ENCODE measurements around the gene LAPTM4A.
"Not testable (repeated sequence)": the region's sequence is repeated elsewhere in the genome, so short reads cannot be mapped to it uniquely, and the experiment has no call there.

LAPTM4A gene

DNA sequence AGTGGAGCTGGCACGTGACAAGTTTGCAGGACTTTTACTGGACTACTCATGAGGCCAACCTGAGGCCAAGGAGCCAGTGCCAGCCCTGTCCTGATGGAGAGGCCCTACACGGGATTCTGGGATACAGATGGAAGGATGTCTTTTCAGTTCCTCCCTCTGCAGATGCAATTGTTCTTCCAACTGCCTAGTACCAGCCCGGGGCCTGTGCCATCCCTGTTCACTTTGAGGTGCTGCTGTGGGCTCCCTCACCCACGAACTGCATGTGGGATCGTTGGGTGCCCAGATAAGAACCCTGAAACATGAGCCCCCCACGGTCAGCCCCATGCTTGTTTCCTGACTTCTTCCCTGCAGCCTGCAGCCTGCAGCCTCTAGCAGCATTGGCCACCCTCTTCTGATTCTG lies 25.3 kb upstream of the LAPTM4A start:
- no peak for DNase-seq (ENCODE audit: low read depth in 2 of 2)

DNA sequence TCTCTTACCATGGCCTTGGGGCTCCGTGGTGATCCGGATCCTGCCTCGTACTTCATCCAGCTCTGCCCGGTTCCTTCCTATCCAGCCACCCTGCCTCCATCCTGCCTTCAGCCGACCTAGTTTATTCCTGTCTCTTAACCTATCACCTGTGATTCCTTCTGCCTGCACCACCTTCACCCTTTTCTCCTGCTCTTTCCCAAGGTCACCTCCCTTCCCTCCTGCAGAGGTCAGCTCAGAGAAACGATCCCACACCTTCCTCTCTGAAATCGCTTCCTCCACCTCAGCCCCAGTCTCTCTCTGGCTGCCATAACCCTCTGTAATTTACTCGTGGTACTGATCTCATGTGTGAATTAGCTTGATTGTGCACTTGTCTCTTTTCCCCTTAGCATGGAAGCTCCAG lies 23.5 kb upstream of the LAPTM4A start:
- no peak for DNase-seq (ENCODE audit: low read depth in 2 of 2)

- not testable (repeated sequence) for DNase-seq (ENCODE audit: low read depth in 2 of 2)
These were observed 22.7 kb upstream of the LAPTM4A start for GRCh38 chr2:20074046-20074648.

GRCh38 chr2:20073460-20073859 lies 22.0 kb upstream of the LAPTM4A start:
- no peak for DNase-seq (ENCODE audit: low read depth in 2 of 2)

DNA sequence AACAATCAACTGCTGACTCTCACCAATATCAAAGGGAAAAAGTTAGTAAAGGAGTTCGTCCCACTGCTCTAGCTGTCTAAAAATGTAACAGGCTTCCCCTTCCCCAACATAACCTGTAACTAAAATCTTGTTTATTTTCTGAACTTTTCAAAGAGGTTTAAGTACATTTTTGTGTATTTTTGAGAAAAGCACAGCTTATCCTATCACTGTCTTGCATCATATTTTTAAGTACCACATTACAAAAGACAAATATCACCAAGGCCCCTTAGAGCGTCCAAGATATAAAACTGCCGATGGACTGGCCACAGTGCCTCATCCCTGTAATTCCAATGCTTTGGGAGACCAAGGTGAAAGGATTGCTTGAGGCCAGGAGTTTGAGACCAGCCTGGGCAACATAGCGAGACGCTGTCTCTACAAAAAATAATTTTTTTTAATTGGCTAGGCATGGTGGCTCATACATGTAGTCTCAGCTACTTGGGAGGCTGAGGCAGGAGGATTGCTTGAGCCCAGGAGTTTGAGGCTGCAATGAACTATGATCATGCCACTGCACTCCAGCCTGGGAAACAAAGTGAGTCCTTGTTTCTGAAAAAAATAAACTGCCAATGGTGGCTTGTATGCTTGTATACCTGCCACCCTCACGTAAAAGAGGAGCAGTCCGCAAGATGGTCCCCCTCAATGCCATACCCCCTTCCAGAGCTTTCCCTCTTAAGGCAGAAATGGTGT lies 21.2 kb upstream of the LAPTM4A start:
- no peak for DNase-seq (ENCODE audit: low read depth in 2 of 2)

- no peak for DNase-seq (ENCODE audit: low read depth in 2 of 2)
These were observed 20.3 kb upstream of the LAPTM4A start for GRCh38 chr2:20071397-20072383.

GRCh38 chr2:20069756-20070155 lies 18.3 kb upstream of the LAPTM4A start:
- DNase-seq (ENCODE audit: low read depth in 2 of 2): no peak

DNA sequence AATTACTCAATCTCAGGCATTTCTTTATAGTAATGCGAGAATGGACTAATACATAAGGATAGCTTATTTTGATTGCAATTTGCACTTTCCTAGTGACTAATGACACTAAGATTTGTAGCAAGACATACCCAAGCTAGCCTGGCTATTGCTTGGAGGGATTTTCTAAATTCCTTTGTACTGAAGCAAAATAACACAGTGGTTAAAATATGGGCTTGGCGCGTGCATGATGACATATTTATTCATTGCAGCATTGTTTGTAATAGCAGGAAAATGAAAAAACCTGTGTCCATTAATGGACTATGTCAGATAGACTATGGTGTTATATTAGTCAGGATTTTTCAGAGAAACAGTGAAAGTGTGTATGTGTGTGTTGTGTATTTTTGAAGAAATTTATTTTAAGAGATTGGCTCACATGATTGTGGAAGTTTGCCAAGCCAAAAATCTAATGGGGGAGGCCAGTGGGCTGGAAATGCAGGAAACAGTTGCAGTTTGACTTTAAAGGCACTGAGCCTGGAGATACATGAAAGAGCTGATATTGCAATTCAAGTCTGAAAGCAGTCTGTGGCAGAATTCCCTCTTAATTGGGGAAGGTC lies 16.7 kb upstream of the LAPTM4A start:
- no peak for DNase-seq (ENCODE audit: low read depth in 2 of 2)

GRCh38 chr2:20065885-20066602 lies 14.6 kb upstream of the LAPTM4A start:
- no peak for DNase-seq (ENCODE audit: low read depth in 2 of 2)

DNA sequence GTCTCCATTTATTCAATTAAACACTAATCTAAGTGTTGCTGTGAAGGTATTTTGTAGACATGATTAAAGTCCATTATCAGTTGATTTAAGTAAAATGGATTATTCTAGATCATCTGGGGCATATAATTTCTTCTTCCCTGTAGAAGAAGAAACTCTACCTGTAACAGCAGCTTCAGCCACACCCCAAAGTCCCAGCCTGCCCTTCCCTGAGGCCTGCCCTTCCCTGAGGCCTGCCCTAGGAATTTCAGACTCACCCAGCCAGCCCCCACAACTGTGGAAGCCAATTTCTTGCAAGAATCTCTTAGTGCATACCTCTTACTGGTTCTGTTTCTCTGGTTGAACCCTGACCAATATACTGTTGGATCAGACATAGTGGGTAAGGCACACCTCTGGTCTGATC lies 13.4 kb upstream of the LAPTM4A start:
- DNase-seq (ENCODE audit: low read depth in 2 of 2): no peak

DNA sequence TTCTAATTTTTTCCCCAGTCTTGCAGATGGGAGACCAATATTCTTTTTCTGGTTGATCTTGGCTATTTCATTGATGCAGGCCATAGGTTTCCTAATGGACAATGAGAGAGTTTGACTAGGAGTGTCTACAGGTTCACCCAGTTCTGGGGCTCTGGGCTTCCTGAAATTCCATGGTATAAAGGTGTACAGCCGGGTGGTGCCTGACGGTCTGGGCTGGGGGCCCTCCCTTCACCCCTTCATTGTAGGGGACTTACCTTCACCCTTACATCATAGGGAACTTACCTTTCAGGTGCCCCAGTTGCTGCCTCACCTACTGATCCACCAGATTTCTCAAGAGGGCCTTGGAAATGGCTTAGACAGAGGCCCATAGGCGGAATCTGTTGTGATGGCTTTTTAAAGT lies 13.0 kb upstream of the LAPTM4A start:
- DNase-seq (ENCODE audit: low read depth in 2 of 2): no peak

- DNase-seq (ENCODE audit: low read depth in 2 of 2): no peak
These were observed 11.5 kb upstream of the LAPTM4A start for GRCh38 chr2:20062615-20063545.

- DNase-seq (ENCODE audit: low read depth in 2 of 2): no peak
These were observed 10.5 kb upstream of the LAPTM4A start for GRCh38 chr2:20061940-20062339.

GRCh38 chr2:20061476-20061875 lies 10.0 kb upstream of the LAPTM4A start:
- no peak for DNase-seq (ENCODE audit: low read depth in 2 of 2)

- no peak for DNase-seq (ENCODE audit: low read depth in 2 of 2)
These were observed 8.7 kb upstream of the LAPTM4A start for GRCh38 chr2:20060106-20060505.

DNA sequence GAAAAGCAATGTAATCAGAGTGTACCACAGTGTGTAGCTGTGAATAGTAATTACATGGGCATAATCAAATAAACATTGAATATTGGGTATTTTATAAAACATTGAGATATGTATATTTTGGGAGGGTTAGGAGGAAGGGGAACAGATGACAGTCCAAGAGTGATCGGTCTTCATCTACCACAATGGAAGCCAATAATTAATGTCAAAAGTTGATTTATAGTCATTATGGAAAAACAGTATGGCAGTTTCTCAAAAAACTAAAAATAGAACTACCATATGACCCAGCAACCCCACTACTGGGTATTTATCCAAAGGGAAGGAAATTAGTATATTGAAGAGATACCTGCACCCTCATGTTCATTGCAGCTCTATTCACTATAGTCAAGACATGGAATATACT lies 5.8 kb upstream of the LAPTM4A start:
- DNase-seq (ENCODE audit: low read depth in 2 of 2): no peak

GRCh38 chr2:20054931-20055330 lies 3.5 kb upstream of the LAPTM4A start:
- DNase-seq (ENCODE audit: low read depth in 2 of 2): no peak

GRCh38 chr2:20054119-20054518 lies 2.7 kb upstream of the LAPTM4A start:
- no peak for DNase-seq (ENCODE audit: low read depth in 2 of 2)

- no peak for DNase-seq (ENCODE audit: low read depth in 2 of 2)
These were observed 1.4 kb upstream of the LAPTM4A start for GRCh38 chr2:20052861-20053281.

DNA sequence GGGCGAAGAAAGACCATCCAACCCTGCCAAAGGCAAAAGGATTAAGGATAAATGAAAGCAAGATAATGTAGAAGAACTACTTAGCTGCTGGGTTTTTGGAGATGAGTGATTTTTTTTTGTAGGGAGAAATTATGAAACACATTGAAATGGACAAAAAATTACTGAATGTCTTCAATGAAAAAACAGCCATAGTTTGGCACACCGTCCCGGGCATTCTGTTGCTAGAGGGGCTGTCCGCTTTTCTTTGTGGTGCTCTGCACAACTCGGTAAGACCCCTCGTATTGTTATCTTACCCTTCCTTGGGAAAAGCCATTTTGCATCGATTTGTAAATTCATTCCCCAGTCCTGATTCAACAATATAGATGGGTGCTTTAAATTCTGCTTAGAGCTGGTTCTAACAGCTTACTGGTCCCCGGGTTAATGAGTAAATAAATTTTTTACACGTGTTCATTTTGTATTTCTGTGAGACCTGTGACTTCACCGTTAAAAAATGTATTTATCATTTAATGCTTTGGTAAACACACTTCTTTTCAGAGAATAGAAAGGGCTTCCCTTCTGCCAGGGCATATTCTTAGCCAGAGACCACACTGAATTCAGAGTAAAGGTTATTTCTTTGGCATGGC lies 912 bp upstream of the LAPTM4A start:
- no peak for DNase-seq (ENCODE audit: low read depth in 2 of 2)

All from activated CD4-positive, alpha-beta T cell treated with anti-CD3 and anti-CD28 coated beads for 24 hours (primary cell).